ENCODE data around the gene ACTRT2. TPM values are rescaled to one million over a fixed set of nuclear protein-coding genes. Genes with fewer than 3 reads are reported as not detected.

Gene ACTRT2
- total RNA-seq, 4 donors from 2014 or later, result not detected

GRCh38 chr1:2974701-2975301 is 46.5 kb upstream of the ACTRT2 start:
- DNase-seq, result peak in 2 of 3 donors; percentile 23 to 36
- H3K27me3 ChIP-seq, result no peaks in the 10 kb centered on the region
- no peaks in the 10 kb centered on the region for H3K9me3 ChIP-seq

GRCh38 chr1:2975466-2976179 is 45.6 kb upstream of the ACTRT2 start:
- no peaks in the 10 kb centered on the region for H3K4me1 ChIP-seq
- no peak overlapping the region for H3K4me3 ChIP-seq
- TF ChIP-seq POLR2A (IDR thresholded peaks at IDR 0.05) (no peak), CTCF (IDR thresholded peaks at IDR 0.05) (no peak)
- DNase-seq, result peak in 2 of 3 donors; percentile 23 to 25
- no peaks in the 10 kb centered on the region for H3K27me3 ChIP-seq
- no peaks in the 10 kb centered on the region for H3K36me3 ChIP-seq
- H3K27ac ChIP-seq, result no peak overlapping the region
- no peaks in the 10 kb centered on the region for H3K9me3 ChIP-seq

More at GRCh38 chr1:2974701-2975301, 46.5 kb upstream of the ACTRT2 start:
- Histone ChIP-seq H3K36me3 (no peaks in the 10 kb centered on the region), H3K4me3 (no peak overlapping the region), H3K27ac (no peak overlapping the region), H3K4me1 (no peaks in the 10 kb centered on the region)
- TF ChIP-seq POLR2A (IDR thresholded peaks at IDR 0.05) (no peak), CTCF (IDR thresholded peaks at IDR 0.05) (no peak)

- Histone ChIP-seq H3K27ac (no peak overlapping the region), H3K4me1 (no peaks in the 10 kb centered on the region), H3K36me3 (no peaks in the 10 kb centered on the region), H3K9me3 (no peaks in the 10 kb centered on the region), H3K27me3 (no peaks in the 10 kb centered on the region), H3K4me3 (no peak overlapping the region)
- no peak for TF ChIP-seq POLR2A (IDR thresholded peaks at IDR 0.05)
- no peak for TF ChIP-seq CTCF (IDR thresholded peaks at IDR 0.05)
- peak in 2 of 3 donors; percentile 24 to 27 for DNase-seq
Observed at GRCh38 chr1:2976180-2976562, 45.1 kb upstream of the ACTRT2 start.

GRCh38 chr1:2977886-2978611 is 43.2 kb upstream of the ACTRT2 start:
- TF ChIP-seq CTCF (IDR thresholded peaks at IDR 0.05) (no peak), POLR2A (IDR thresholded peaks at IDR 0.05) (no peak)
- Histone ChIP-seq H3K27ac (no peak overlapping the region), H3K27me3 (no peaks in the 10 kb centered on the region), H3K36me3 (no peaks in the 10 kb centered on the region), H3K9me3 (no peaks in the 10 kb centered on the region), H3K4me1 (no peaks in the 10 kb centered on the region), H3K4me3 (no peak overlapping the region)
- peak in 1 of 3 donors; percentile 19 for DNase-seq

- peak in 2 of 3 donors; percentile 36 to 37 for DNase-seq
- Histone ChIP-seq H3K9me3 (no peaks in the 10 kb centered on the region), H3K4me1 (no peaks in the 10 kb centered on the region), H3K27ac (no peak overlapping the region), H3K4me3 (no peak overlapping the region), H3K36me3 (no peaks in the 10 kb centered on the region), H3K27me3 (no peaks in the 10 kb centered on the region)
- TF ChIP-seq POLR2A (IDR thresholded peaks at IDR 0.05), result no peak
- no peak for TF ChIP-seq CTCF (IDR thresholded peaks at IDR 0.05)
Observed at GRCh38 chr1:2978691-2979190, 42.5 kb upstream of the ACTRT2 start.

Data from Peyer's patch (tissue), 4 donors.